Endothelial cell of umbilical vein (primary cell): ENCODE results near the gene MTA2. TPM values are rescaled to one million over a fixed set of nuclear protein-coding genes. Genes with fewer than 3 reads are reported as not detected.

Experiments used
- BruUV-seq: library from RNA; stranded (reverse); fragments of 400-500 nt; replicated peaks from 2 replicates; lab custom pipeline; 2021; lab: Mats Ljungman, UMichigan
- CTCF ChIA-PET: fragments of 300-600, 350-600 bp; sonication (Branson Sonifier 250); formaldehyde crosslinking; loops from one replicate; lab custom pipeline; 2021; ENCODE audit warnings: antibody characterized with exemption, inconsistent platforms; lab: Charles Lee
- POLR2A ChIA-PET: fragments of 300-600, 350-600 bp; sonication (Branson Sonifier 250); formaldehyde crosslinking; loops from one replicate; lab custom pipeline; 2021; ENCODE audit warnings: antibody characterized with exemption, inconsistent platforms; lab: Charles Lee
- DNase-seq: peaks from one replicate; pipeline ENCODE4 v3.0.0-alpha.2; 2011; ENCODE audit warnings: low read depth, low spot score
- FAIRE-seq: peaks from 2 replicates; lab custom pipeline; 2011; peaks lifted over from hg19 to GRCh38; lab: Jason Lieb, UNC
- H2AFZ ChIP-seq: 2 replicates; pipeline ENCODE4 v1.6.0; 2012; ENCODE audit warnings: low read depth, low read length, control low read depth, inconsistent platforms
- H3K27ac ChIP-seq: 2 replicates; pipeline ENCODE4 v1.5.1; 2011; ENCODE audit warnings: low read depth, mild to moderate bottlenecking, control low read depth, low read length, moderate library complexity; ENCODE audit not compliant: insufficient read depth
- H3K27me3 ChIP-seq, 2 experiments: 2 replicates each; pipeline versions ENCODE4 v1.6.0 to v1.6.1; 2011; ENCODE audit warnings: low read length in 2 of 2, mixed read lengths in 1 of 2; ENCODE audit not compliant: control insufficient read depth in 2 of 2, insufficient read depth in 2 of 2
- H3K36me3 ChIP-seq, 2 experiments: 2 replicates in 1 of 2; 3 replicates in 1 of 2; pipeline ENCODE4 v1.5.1; 2011; ENCODE audit warnings: low read length in 2 of 2, mild to moderate bottlenecking in 1 of 2, moderate library complexity in 1 of 2; ENCODE audit not compliant: control insufficient read depth in 2 of 2, insufficient read depth in 2 of 2; ENCODE audit errors: extremely low read depth in 1 of 2
- H3K4me1 ChIP-seq: 3 replicates; pipeline ENCODE4 v1.5.1; 2011; ENCODE audit warnings: mild to moderate bottlenecking, low read length; ENCODE audit not compliant: control insufficient read depth, insufficient read depth; ENCODE audit errors: extremely low read depth
- H3K4me2 ChIP-seq: 2 replicates; pipeline ENCODE4 v1.6.1; 2011; ENCODE audit warnings: low read length, control low read depth, mixed read lengths; ENCODE audit not compliant: insufficient read depth
- H3K4me3 ChIP-seq, 3 experiments: fragments of 200-600 bp in 1 of 3; sonication (generic), shearing (Covaris generic) in 1 of 3; replicated peaks in 1 of 3; 2 replicates each; pipeline ENCODE4 v1.5.1; 2011 to 2016; ENCODE audit warnings: control low read depth in 3 of 3, low read length in 3 of 3, mild to moderate bottlenecking in 2 of 3, inconsistent platforms in 1 of 3, low read depth in 1 of 3, moderate library complexity in 1 of 3; ENCODE audit not compliant: insufficient read depth in 1 of 3
- H3K79me2 ChIP-seq: 2 replicates; pipeline ENCODE4 v1.6.0; 2012; ENCODE audit warnings: low read length, inconsistent platforms; ENCODE audit not compliant: control insufficient read depth, insufficient read depth
- H3K9ac ChIP-seq: replicated peaks from 2 replicates; pipeline ENCODE3; 2011; ENCODE audit warnings: low read length, control low read depth; ENCODE audit not compliant: insufficient read depth; ENCODE audit errors: extremely low read depth
- H3K9me1 ChIP-seq: replicated peaks from 3 replicates; pipeline ENCODE4 v1.6.0; 2011; ENCODE audit warnings: mild to moderate bottlenecking, low read length; ENCODE audit not compliant: control insufficient read depth, insufficient read depth; ENCODE audit errors: extremely low read depth
- H3K9me3 ChIP-seq: replicated peaks from 2 replicates; pipeline ENCODE4 v1.5.1; 2012; ENCODE audit warnings: low read length, inconsistent platforms; ENCODE audit not compliant: control insufficient read depth, insufficient read depth
- H4K20me1 ChIP-seq: replicated peaks from 2 replicates; pipeline ENCODE3; 2011; ENCODE audit warnings: mild to moderate bottlenecking, low read length; ENCODE audit not compliant: control insufficient read depth, insufficient read depth; ENCODE audit errors: extremely low read depth
- CTCF ChIP-seq, 2 donors: IDR thresholded peaks; 1 replicate in 1 of 2; 2 replicates in 1 of 2; pipeline ENCODE4 v1.5.1; 2011; ENCODE audit warnings: low read length in 2 of 2, mild to moderate bottlenecking in 2 of 2, moderate library complexity in 2 of 2, control low read depth in 1 of 2, inconsistent platforms in 1 of 2, low read depth in 1 of 2; ENCODE audit not compliant: insufficient read depth in 1 of 2; ENCODE audit errors: extremely low read depth in 1 of 2
- EZH2 ChIP-seq: IDR thresholded peaks from 2 replicates; pipeline ENCODE4 v1.6.1; 2012; ENCODE audit warnings: borderline replicate concordance, low read depth, mild to moderate bottlenecking, moderate library complexity, low read length, inconsistent platforms; ENCODE audit not compliant: severe bottlenecking
- FOS ChIP-seq: IDR thresholded peaks from 2 replicates; pipeline ENCODE4 v1.6.1; 2011; ENCODE audit warnings: mild to moderate bottlenecking, low read length, moderate library complexity, borderline replicate concordance; ENCODE audit not compliant: insufficient read depth
- GATA2 ChIP-seq: IDR thresholded peaks from 2 replicates; pipeline ENCODE4 v1.7.0; 2011; ENCODE audit warnings: low read depth, mild to moderate bottlenecking, moderate library complexity, mixed read lengths, low read length; ENCODE audit not compliant: insufficient read length, insufficient read depth
- JUN ChIP-seq: IDR thresholded peaks from 2 replicates; pipeline ENCODE4 v1.6.1; 2011; ENCODE audit warnings: borderline replicate concordance, low read depth; ENCODE audit not compliant: insufficient read length, insufficient read depth
- MAX ChIP-seq: IDR thresholded peaks from 2 replicates; pipeline ENCODE4 v1.6.1; 2011; ENCODE audit not compliant: insufficient read depth, insufficient read length
- MYC ChIP-seq: IDR thresholded peaks from one replicate; pipeline ENCODE4 v1.6.1; 2011; ENCODE audit warnings: mild to moderate bottlenecking, low read depth, low read length
- POLR2A ChIP-seq: IDR thresholded peaks from 2 replicates; pipeline ENCODE4 v1.6.1; 2012; ENCODE audit warnings: low read depth, mild to moderate bottlenecking, control low read depth, low read length
- POLR2AphosphoS5 ChIP-seq: IDR thresholded peaks from 2 replicates; pipeline ENCODE4 v1.6.1; 2012; ENCODE audit warnings: low read depth, mild to moderate bottlenecking, control low read depth, low read length, moderate library complexity; ENCODE audit not compliant: insufficient read depth
- dilution Hi-C: fragments of 300-500 bp; cut with MboI; formaldehyde crosslinking; loops from one replicate; pipeline ENCODE4 v1.15.0; 2019; ENCODE audit warnings: low sequenced_read_pairs; ENCODE audit not compliant: extremely low pct_ligation_motif_present
- intact Hi-C: fragments of 100-400 bp; cut with micrococcal nuclease; formaldehyde crosslinking; loops from one replicate; pipeline ENCODE4 v1.10.0; 2022
- polyA plus RNA-seq, 4 experiments: library from polyadenylated mRNA; depleted of rRNA in 3 of 4; stranded (reverse) in 3 of 4; unstranded in 1 of 4; fragments of >200 nt; gene quantifications; 2 replicates each; pipeline versions ENCODE4 v1.2.1 to v1.2.3, GENCODE V29; 2011 to 2012; ENCODE audit warnings: missing spikeins in 1 of 4
- total RNA-seq: library from RNA; stranded (reverse); gene quantifications from 2 replicates; pipeline ENCODE4 v1.2.3, GENCODE V29; 2021

MTA2 gene
- total and polyA plus RNA-seq, 2 donors (not counting 3 experiments of a cell fraction or from before 2014, with no cell fraction given), result 40.4 to 166 TPM

DNA sequence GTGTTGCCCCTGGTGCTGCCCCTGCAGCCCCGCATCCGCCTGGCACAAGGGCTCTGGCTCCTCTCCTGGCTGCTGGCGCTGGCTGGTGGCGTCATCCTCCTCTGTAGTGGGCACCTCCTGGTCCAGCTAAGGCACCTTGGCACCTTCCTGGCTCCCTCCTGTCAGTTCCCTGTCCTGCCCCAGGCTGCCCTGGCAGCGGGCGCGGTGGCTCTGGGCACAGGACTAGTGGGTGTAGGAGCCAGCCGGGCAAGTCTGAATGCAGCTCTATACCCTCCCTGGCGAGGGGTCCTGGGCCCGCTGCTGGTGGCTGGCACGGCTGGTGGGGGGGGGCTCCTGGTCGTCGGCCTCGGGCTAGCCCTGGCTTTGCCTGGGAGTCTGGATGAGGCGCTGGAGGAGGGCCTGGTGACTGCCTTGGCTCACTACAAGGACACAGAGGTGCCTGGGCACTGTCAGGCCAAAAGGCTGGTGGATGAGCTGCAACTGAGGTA is 11.7 kb upstream of the MTA2 start:
- Histone ChIP-seq H3K27ac (peak overlapping the region; percentile 3), H3K4me1 (peaks cover 22% of the 10 kb centered on the region), H3K4me2 (no peak overlapping the region), H3K36me3 (peaks cover 0 to 10% of the 10 kb centered on the region in 2 experiments), H3K4me3 (no peak overlapping the region), H3K9me1 (no peaks in the 10 kb centered on the region), H3K79me2 (peaks cover 14% of the 10 kb centered on the region), H3K27me3 (no peaks in the 10 kb centered on the region), H2AFZ (peak overlapping the region; percentile 26), H3K9me3 (no peaks in the 10 kb centered on the region), H4K20me1 (no peaks in the 10 kb centered on the region), H3K9ac (peak overlapping the region; percentile 19)
- BruUV-seq, result no TSS peak
- intact Hi-C loops, result loop anchor here (5.0 kb wide), 1 partner anchor 216 kb away; no protein-coding TSS in a partner anchor
- DNase-seq (no peak), FAIRE-seq (no peak)
- dilution Hi-C loops, result no loop called here
- TF ChIP-seq POLR2A (no peak), GATA2 (no peak), JUN (no peak), CTCF (IDR thresholded peaks at IDR 0.05; ENCODE audit: extremely low read depth in 1 of 2, insufficient read depth in 1 of 2, low read depth in 1 of 2, low read length in 2 of 2) (no peak), FOS (no peak), MYC (no peak), EZH2 (no peak), POLR2AphosphoS5 (no peak), MAX (no peak)
- POLR2A ChIA-PET, result no interaction called here
- CTCF ChIA-PET, result interaction anchor here (0.5 to 5.7 kb wide), 5 partner anchors 8 to 219 kb away, joined by 3 to 48 read pairs (median 4); partner anchors contain the start of genes B3GAT3 and TUT1
